Activated T-cell treated with anti-CD3 and anti-CD28 coated beads, Interleukin-2, amount 50 U/mL, for 72 hours (primary cell): ENCODE measurements around the gene ZCCHC10. TPM values are rescaled to one million over a fixed set of nuclear protein-coding genes. Genes with fewer than 3 reads are reported as not detected.
"Not testable (repeated sequence)": the region's sequence is repeated elsewhere in the genome, so short reads cannot be mapped to it uniquely, and the experiment has no call there.

Source experiments
- ATAC-seq, 2 donors: fragments of 150-1000 bp; cut with Tn5 transposase; replicated peaks in 1 of 2; 2 replicates each; pipeline ENCODE4 v1.10.0; 2021; ENCODE audit warnings: moderate library complexity in 2 of 2, mild to moderate bottlenecking in 1 of 2
- DNase-seq, 2 donors: peaks; one replicate each; pipeline ENCODE4 v3.0.0; 2021 to 2022; ENCODE audit warnings: mixed read lengths in 1 of 2
- H3K27ac Mint-ChIP-seq: one replicate; pipeline ENCODE4 v1.8.0; 2022; ENCODE audit warnings: mild to moderate bottlenecking, moderate library complexity, mixed read lengths
- H3K27me3 Mint-ChIP-seq: one replicate; pipeline ENCODE4 v1.8.0; 2022; ENCODE audit warnings: low read depth, mixed read lengths
- H3K36me3 Mint-ChIP-seq, 2 donors: one replicate each; pipeline ENCODE4 v1.8.0; 2022; ENCODE audit warnings: mixed read lengths in 2 of 2, mild to moderate bottlenecking in 1 of 2; ENCODE audit not compliant: insufficient read depth in 2 of 2
- H3K4me1 Mint-ChIP-seq: one replicate; pipeline ENCODE4 v1.8.0; 2022; ENCODE audit warnings: low read depth, mixed read lengths
- H3K4me3 Mint-ChIP-seq, 2 donors: one replicate each; pipeline ENCODE4 v1.8.0; 2022; ENCODE audit warnings: mild to moderate bottlenecking in 2 of 2, mixed read lengths in 2 of 2, moderate library complexity in 2 of 2
- H3K9me3 Mint-ChIP-seq, 2 donors: one replicate each; pipeline ENCODE4 v1.8.0; 2022; ENCODE audit warnings: mixed read lengths in 2 of 2
- total RNA-seq, 2 donors: library from RNA; stranded (reverse); gene quantifications; one replicate each; pipeline ENCODE4 v1.2.3, GENCODE V29; 2022

Gene ZCCHC10
- total RNA-seq, 2 donors from 2014 or later, result 23.7 to 30.6 TPM

- peaks cover 2 to 7% of the 10 kb centered on the region in 2 donors for H3K36me3 Mint-ChIP-seq
- peak overlapping the region; percentile 92 for H3K27ac Mint-ChIP-seq
- H3K4me3 Mint-ChIP-seq, result peak overlapping the region; percentile 86 to 96
- DNase-seq (peak; percentile 78 to 81), ATAC-seq (peak; percentile 20 to 44)
- H3K9me3 Mint-ChIP-seq, result no peaks in the 10 kb centered on the region
- peaks cover 69% of the 10 kb centered on the region for H3K4me1 Mint-ChIP-seq
- no peaks in the 10 kb centered on the region for H3K27me3 Mint-ChIP-seq
Observed at GRCh38 chr5:133052317-133053175, 26.2 kb upstream of the ZCCHC10 start.

- peak; percentile 96 to 99 for DNase-seq
- Mint-ChIP-seq H3K36me3 (peaks cover 2 to 7% of the 10 kb centered on the region in 2 donors), H3K27ac (peak within 1 kb of the TSS; percentile 92), H3K9me3 (no peaks in the 10 kb centered on the region), H3K4me3 (peak within 1 kb of the TSS; percentile 86 to 96), H3K4me1 (peaks cover 62% of the 10 kb centered on the region), H3K27me3 (no peaks in the 10 kb centered on the region)
- peak; percentile 84 to 90 for ATAC-seq
Observed at GRCh38 chr5:133051542-133052316, 25.4 kb upstream of the ZCCHC10 start, which contains the start of gene HSPA4. HSPA4 (plus strand) TSS chr5:133052013; CDS start chr5:133052251, 238 bp downstream.

DNA sequence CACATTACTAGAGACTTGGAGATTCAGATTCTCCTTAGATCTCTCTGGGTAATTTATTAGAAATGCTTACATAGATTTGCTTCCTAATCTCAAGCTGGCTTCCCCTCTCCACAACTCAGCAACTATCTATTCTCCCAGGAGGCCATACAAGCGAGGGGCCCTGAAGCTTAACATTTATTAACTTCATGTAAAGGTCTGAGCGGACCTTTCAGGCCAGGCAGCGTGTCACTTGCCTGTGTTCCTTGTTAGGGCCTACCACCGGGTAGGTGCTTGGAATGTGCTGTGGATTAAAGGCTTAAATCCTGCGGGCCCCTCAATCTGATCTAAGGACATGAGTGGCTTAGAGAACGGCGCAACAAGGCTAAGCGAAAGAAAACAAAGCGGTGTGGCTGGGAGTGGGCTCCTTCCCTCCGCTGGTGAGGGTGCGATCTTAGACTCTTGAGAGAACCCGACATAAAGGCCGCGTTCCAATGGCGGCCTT is 24.8 kb upstream of the ZCCHC10 start:
- ATAC-seq (no peak), DNase-seq (no peak)
- Mint-ChIP-seq H3K27ac (peak overlapping the region; percentile 92), H3K9me3 (no peaks in the 10 kb centered on the region), H3K4me3 (peak overlapping the region; percentile 86 to 96), H3K4me1 (peaks cover 57% of the 10 kb centered on the region), H3K27me3 (no peaks in the 10 kb centered on the region), H3K36me3 (peaks cover 2 to 7% of the 10 kb centered on the region in 2 donors)

- H3K4me3 Mint-ChIP-seq, result peak overlapping the region; percentile 86 to 96
- DNase-seq (peak in 1 of 2 donors; percentile 7), ATAC-seq (no peak)
- H3K4me1 Mint-ChIP-seq, result peaks cover 51% of the 10 kb centered on the region
- no peaks in the 10 kb centered on the region for H3K27me3 Mint-ChIP-seq
- H3K27ac Mint-ChIP-seq, result peak overlapping the region; percentile 92
- H3K36me3 Mint-ChIP-seq, result peaks cover 2 to 7% of the 10 kb centered on the region in 2 donors
- no peaks in the 10 kb centered on the region for H3K9me3 Mint-ChIP-seq
Observed at GRCh38 chr5:133050521-133050920, 24.2 kb upstream of the ZCCHC10 start.

DNA sequence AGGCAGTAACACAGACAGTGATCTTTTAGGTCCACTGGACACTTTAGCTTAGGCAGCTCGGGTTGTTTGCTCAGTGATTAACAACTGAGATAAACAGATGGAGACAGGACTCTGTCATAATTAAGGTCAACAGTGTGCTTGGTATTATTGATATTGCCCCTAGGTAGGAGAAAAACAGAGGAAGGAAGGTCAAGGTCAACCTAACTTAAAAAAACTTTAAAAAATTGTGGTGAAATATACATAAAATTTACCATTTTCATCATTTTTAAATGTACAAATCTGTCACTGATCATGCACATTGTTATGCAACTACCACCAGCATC is 23.3 kb upstream of the ZCCHC10 start:
- H3K27me3 Mint-ChIP-seq, result no peaks in the 10 kb centered on the region
- peaks cover 2 to 7% of the 10 kb centered on the region in 2 donors for H3K36me3 Mint-ChIP-seq
- peak overlapping the region; percentile 29 for H3K27ac Mint-ChIP-seq
- no peaks in the 10 kb centered on the region for H3K9me3 Mint-ChIP-seq
- peak overlapping the region in 1 of 2 donors; percentile 6 for H3K4me3 Mint-ChIP-seq
- peaks cover 43% of the 10 kb centered on the region for H3K4me1 Mint-ChIP-seq
- ATAC-seq (no peak), DNase-seq (no peak)

GRCh38 chr5:133048993-133049725 is 22.8 kb upstream of the ZCCHC10 start:
- peaks cover 2 to 7% of the 10 kb centered on the region in 2 donors for H3K36me3 Mint-ChIP-seq
- ATAC-seq, result no peak

GRCh38 chr5:133047404-133047803 is 21.1 kb upstream of the ZCCHC10 start:
- Mint-ChIP-seq H3K4me1 (peaks cover 28% of the 10 kb centered on the region), H3K36me3 (peaks cover under 1 to 4% of the 10 kb centered on the region in 2 donors), H3K4me3 (no peak overlapping the region), H3K27me3 (no peaks in the 10 kb centered on the region), H3K9me3 (no peaks in the 10 kb centered on the region), H3K27ac (no peak overlapping the region)
- DNase-seq (no peak), ATAC-seq (no peak)

More at GRCh38 chr5:133048993-133049725, 22.8 kb upstream of the ZCCHC10 start:
- Mint-ChIP-seq H3K27me3 (no peaks in the 10 kb centered on the region), H3K27ac (peak overlapping the region; percentile 63), H3K4me1 (peaks cover 38% of the 10 kb centered on the region), H3K9me3 (no peaks in the 10 kb centered on the region), H3K4me3 (peak overlapping the region in 1 of 2 donors; percentile 29)
- DNase-seq, result no peak

- not testable (repeated sequence) for H3K36me3 Mint-ChIP-seq, ATAC-seq, H3K27me3 Mint-ChIP-seq, H3K9me3 Mint-ChIP-seq, DNase-seq, H3K27ac Mint-ChIP-seq, H3K4me3 Mint-ChIP-seq
- H3K4me1 Mint-ChIP-seq, result peaks cover 28% of the 10 kb centered on the region
Observed at GRCh38 chr5:133046560-133046959, 20.2 kb upstream of the ZCCHC10 start.

DNA sequence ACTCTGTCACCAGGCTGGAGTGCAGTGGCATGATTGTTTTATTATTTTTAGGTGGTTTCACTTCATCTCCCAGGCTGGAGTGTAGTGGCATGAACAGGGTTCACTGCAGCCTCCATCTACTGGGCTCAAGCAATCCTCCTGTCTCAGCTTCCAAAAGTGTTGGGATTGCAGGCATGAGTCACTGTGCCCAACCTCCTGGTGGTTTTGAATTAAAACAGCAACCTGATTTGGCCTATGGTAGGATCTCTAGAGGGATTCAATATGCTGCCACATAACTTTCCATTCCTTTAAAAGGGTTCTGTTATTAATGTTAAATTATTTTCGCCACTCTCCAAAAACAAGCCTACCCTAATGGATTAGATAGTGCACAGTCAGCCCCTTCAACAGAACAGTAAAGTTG is 15.6 kb upstream of the ZCCHC10 start:
- Mint-ChIP-seq H3K4me1 (no peaks in the 10 kb centered on the region), H3K27ac (no peak overlapping the region), H3K4me3 (no peak overlapping the region), H3K9me3 (no peaks in the 10 kb centered on the region), H3K27me3 (no peaks in the 10 kb centered on the region), H3K36me3 (no peaks in the 10 kb centered on the region)
- DNase-seq, result no peak
- ATAC-seq, result no peak

GRCh38 chr5:133041157-133041784 is 14.9 kb upstream of the ZCCHC10 start:
- H3K27ac Mint-ChIP-seq, result no peak overlapping the region
- ATAC-seq, result no peak
- H3K9me3 Mint-ChIP-seq, result no peaks in the 10 kb centered on the region
- H3K4me1 Mint-ChIP-seq, result no peaks in the 10 kb centered on the region
- no peaks in the 10 kb centered on the region for H3K36me3 Mint-ChIP-seq
- no peaks in the 10 kb centered on the region for H3K27me3 Mint-ChIP-seq
- H3K4me3 Mint-ChIP-seq, result no peak overlapping the region
- DNase-seq, result no peak

DNA sequence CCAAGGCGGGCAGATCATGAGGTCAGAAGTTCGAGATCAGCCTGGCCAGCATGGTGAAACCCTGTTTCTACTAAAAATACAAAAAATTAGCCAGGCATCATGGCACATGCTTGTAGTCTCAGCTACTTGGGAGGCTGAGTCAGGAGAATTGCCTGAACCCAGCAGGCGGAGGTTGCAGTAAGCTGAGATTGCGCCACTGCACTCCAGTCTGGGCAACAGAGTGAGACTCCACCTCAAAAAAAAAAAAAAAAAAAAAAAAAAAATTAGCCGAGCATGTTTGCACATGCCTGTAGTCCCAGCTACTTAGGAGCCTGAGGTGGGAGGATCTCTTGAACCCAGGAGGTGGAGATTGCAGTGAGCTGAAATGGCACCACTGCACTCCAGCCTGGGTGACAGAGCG is 10.3 kb upstream of the ZCCHC10 start:
- not testable (repeated sequence) for H3K9me3 Mint-ChIP-seq, H3K36me3 Mint-ChIP-seq, DNase-seq, ATAC-seq, H3K27ac Mint-ChIP-seq, H3K27me3 Mint-ChIP-seq, H3K4me1 Mint-ChIP-seq, H3K4me3 Mint-ChIP-seq

- H3K27ac Mint-ChIP-seq, result no peak overlapping the region
- no peaks in the 10 kb centered on the region for H3K27me3 Mint-ChIP-seq
- peaks cover 8% of the 10 kb centered on the region for H3K4me1 Mint-ChIP-seq
- DNase-seq (no peak), ATAC-seq (no peak)
- no peaks in the 10 kb centered on the region for H3K36me3 Mint-ChIP-seq
- H3K9me3 Mint-ChIP-seq, result no peaks in the 10 kb centered on the region
- no peak overlapping the region for H3K4me3 Mint-ChIP-seq
Observed at GRCh38 chr5:133035224-133035623, 8.9 kb upstream of the ZCCHC10 start.
